NCI-H1694 (cell line): Measurements from ENCODE around the gene MAP3K2.

Experiments
- DNase-seq: peaks from one replicate; lab custom pipeline; 2025; lab: John Stamatoyannopoulos, UW

MAP3K2 gene

GRCh38 chr2:127288274-127288673, 99.5 kb downstream of the MAP3K2 start:
- no peak for DNase-seq

GRCh38 chr2:127283275-127283674, 104.5 kb downstream of the MAP3K2 start:
- no peak for DNase-seq

GRCh38 chr2:127280693-127281092, 107.1 kb downstream of the MAP3K2 start:
- no peak for DNase-seq

- DNase-seq, result no peak
These were observed 108.0 kb downstream of the MAP3K2 start for GRCh38 chr2:127279781-127280180.

- no peak for DNase-seq
These were observed 108.8 kb downstream of the MAP3K2 start for GRCh38 chr2:127278959-127279358.

GRCh38 chr2:127277028-127277427, 110.7 kb downstream of the MAP3K2 start:
- DNase-seq, result no peak

GRCh38 chr2:127275789-127276188, 112.0 kb downstream of the MAP3K2 start:
- DNase-seq, result peak; percentile 8

- peak; percentile 68 for DNase-seq
These were observed 112.4 kb downstream of the MAP3K2 start for GRCh38 chr2:127275356-127275755.

- DNase-seq, result no peak
These were observed 117.1 kb downstream of the MAP3K2 start for GRCh38 chr2:127270663-127271062.

GRCh38 chr2:127261804-127262406, 125.9 kb downstream of the MAP3K2 start:
- DNase-seq, result no peak

GRCh38 chr2:127259355-127259754, 128.4 kb downstream of the MAP3K2 start:
- no peak for DNase-seq

GRCh38 chr2:127256866-127257265, 130.9 kb downstream of the MAP3K2 start:
- no peak for DNase-seq

- DNase-seq, result no peak
These were observed 131.4 kb downstream of the MAP3K2 start for GRCh38 chr2:127256381-127256780.

- DNase-seq, result no peak
These were observed 132.1 kb downstream of the MAP3K2 start for GRCh38 chr2:127255721-127256120.

GRCh38 chr2:127255146-127255545, 132.6 kb downstream of the MAP3K2 start:
- DNase-seq, result no peak

- DNase-seq, result no peak
These were observed 133.3 kb downstream of the MAP3K2 start for GRCh38 chr2:127254386-127254981.
